Keratinocyte (primary cell): ENCODE measurements around the gene MYBBP1A. TPM values are rescaled to one million over a fixed set of nuclear protein-coding genes. Genes with fewer than 3 reads are reported as not detected.

Experiments
- DNase-seq: peaks from one replicate; pipeline ENCODE4 v3.0.0-alpha.2; 2011; ENCODE audit warnings: low read depth, missing footprints, low spot score
- FAIRE-seq: peaks from 2 replicates; lab custom pipeline; 2011; peaks lifted over from hg19 to GRCh38; lab: Jason Lieb, UNC
- H2AFZ ChIP-seq: 2 replicates; pipeline ENCODE4 v1.6.0; 2012; ENCODE audit warnings: low read length, control low read depth, inconsistent platforms; ENCODE audit not compliant: control insufficient read depth
- H3K27ac ChIP-seq: 2 replicates; pipeline ENCODE4 v1.5.1; 2011; ENCODE audit warnings: low read length; ENCODE audit not compliant: control insufficient read depth, insufficient read depth
- H3K27me3 ChIP-seq: 3 replicates; pipeline ENCODE4 v1.6.0; 2011; ENCODE audit warnings: low read length; ENCODE audit not compliant: control insufficient read depth, insufficient read depth; ENCODE audit errors: extremely low read depth
- H3K36me3 ChIP-seq, 2 experiments: 2 replicates in 1 of 2; 3 replicates in 1 of 2; pipeline ENCODE4 v1.5.1; 2011; ENCODE audit warnings: low read length in 2 of 2, mild to moderate bottlenecking in 1 of 2; ENCODE audit not compliant: control insufficient read depth in 2 of 2, insufficient read depth in 2 of 2; ENCODE audit errors: extremely low read depth in 1 of 2
- H3K4me1 ChIP-seq: 3 replicates; pipeline ENCODE4 v1.5.1; 2011; ENCODE audit warnings: low read length; ENCODE audit not compliant: control insufficient read depth, insufficient read depth; ENCODE audit errors: extremely low read depth
- H3K4me2 ChIP-seq: 3 replicates; pipeline ENCODE4 v1.6.0; 2011; ENCODE audit warnings: low read depth, low read length; ENCODE audit not compliant: control insufficient read depth, insufficient read depth; ENCODE audit errors: extremely low read depth
- H3K4me3 ChIP-seq, 3 experiments: fragments of 200-600 bp in 1 of 3; sonication (generic) in 1 of 3; 2 replicates in 2 of 3; 3 replicates in 1 of 3; pipeline ENCODE4 v1.5.1; 2011 to 2016; ENCODE audit warnings: low read length in 3 of 3, mild to moderate bottlenecking in 3 of 3, control low read depth in 2 of 3, inconsistent platforms in 1 of 3, low read depth in 1 of 3, mixed read lengths in 1 of 3, mixed run types in 1 of 3, moderate library complexity in 1 of 3; ENCODE audit not compliant: control insufficient read depth in 2 of 3, insufficient read depth in 2 of 3; ENCODE audit errors: extremely low read depth in 1 of 3
- H3K79me2 ChIP-seq: 2 replicates; pipeline ENCODE4 v1.6.0; 2012; ENCODE audit warnings: low read length; ENCODE audit not compliant: control insufficient read depth, insufficient read depth
- H3K9ac ChIP-seq: 3 replicates; pipeline ENCODE4 v1.6.0; 2011; ENCODE audit warnings: low read length; ENCODE audit not compliant: control insufficient read depth, insufficient read depth; ENCODE audit errors: extremely low read depth
- H3K9me1 ChIP-seq: 3 replicates; pipeline ENCODE4 v1.6.0; 2011; ENCODE audit warnings: low read length; ENCODE audit not compliant: control insufficient read depth, insufficient read depth; ENCODE audit errors: extremely low read depth
- H3K9me3 ChIP-seq: 2 replicates; pipeline ENCODE4 v1.5.1; 2012; ENCODE audit warnings: low read depth, low read length; ENCODE audit not compliant: control insufficient read depth
- H4K20me1 ChIP-seq: 3 replicates; pipeline ENCODE4 v1.6.0; 2011; ENCODE audit warnings: low read length; ENCODE audit not compliant: control insufficient read depth, insufficient read depth; ENCODE audit errors: extremely low read depth
- CTCF ChIP-seq, 3 experiments: IDR thresholded peaks in 1 of 3; conservative IDR thresholded peaks in 1 of 3; optimal IDR thresholded peaks in 1 of 3; 2 replicates in 2 of 3; 3 replicates in 1 of 3; pipeline versions ENCODE3 to v1.5.1; 2011; ENCODE audit warnings: low read length in 3 of 3, mild to moderate bottlenecking in 3 of 3, moderate library complexity in 2 of 3, control low read depth in 1 of 3, inconsistent platforms in 1 of 3; ENCODE audit not compliant: insufficient read depth in 2 of 3; ENCODE audit errors: extremely low read depth in 1 of 3
- EZH2 ChIP-seq: IDR thresholded peaks from one replicate; pipeline ENCODE4 v1.6.1; 2012; ENCODE audit warnings: inconsistent platforms, mild to moderate bottlenecking, low read length, moderate library complexity
- dilution Hi-C: fragments of 300-500 bp; cut with MboI; formaldehyde crosslinking; loops from one replicate; pipeline ENCODE4 v1.7.0; 2020; ENCODE audit warnings: low sequenced_read_pairs; ENCODE audit not compliant: extremely low pct_ligation_motif_present
- polyA plus RNA-seq, 5 experiments: library from polyadenylated mRNA; depleted of rRNA in 3 of 5; stranded (reverse) in 3 of 5; stranded (forward) in 1 of 5; unstranded in 1 of 5; fragments of >200 nt; gene quantifications; 1 replicate in 1 of 5; 2 replicates in 3 of 5; 3 replicates in 1 of 5; pipeline versions ENCODE4 v1.2.1 to v1.2.3, GENCODE V29; 2011 to 2012; ENCODE audit warnings: missing spikeins in 2 of 5, low read depth in 1 of 5, low replicate concordance in 1 of 5

Gene MYBBP1A
- polyA plus RNA-seq, 1 donor (not counting 4 experiments of a cell fraction or from before 2014, with no cell fraction given): 20.5 TPM

GRCh38 chr17:4587803-4588202 is 32.6 kb upstream of the MYBBP1A start:
- Histone ChIP-seq H3K4me3 (no peak overlapping the region), H4K20me1 (no peaks in the 10 kb centered on the region), H3K4me2 (no peak overlapping the region), H3K36me3 (no peaks in the 10 kb centered on the region), H3K27ac (no peak overlapping the region), H3K9ac (no peak overlapping the region), H3K9me1 (no peaks in the 10 kb centered on the region), H3K4me1 (no peaks in the 10 kb centered on the region), H3K9me3 (no peaks in the 10 kb centered on the region), H3K79me2 (no peaks in the 10 kb centered on the region), H3K27me3 (peaks cover 76% of the 10 kb centered on the region), H2AFZ (no peak overlapping the region)
- dilution Hi-C loops: no loop called here
- no peak for FAIRE-seq
- DNase-seq: no peak
- no peak for TF ChIP-seq EZH2
- no peak for TF ChIP-seq CTCF (optimal IDR thresholded peaks at IDR 0.05 in 1 of 3, IDR thresholded peaks at IDR 0.05 in 1 of 3, conservative IDR thresholded peaks at IDR 0.05 in 1 of 3; ENCODE audit: extremely low read depth in 1 of 3, insufficient read depth in 2 of 3, low read length in 3 of 3)

GRCh38 chr17:4587195-4587594 is 32.0 kb upstream of the MYBBP1A start:
- no peak for FAIRE-seq
- H3K9ac ChIP-seq: no peak overlapping the region
- dilution Hi-C loops: no loop called here
- no peak overlapping the region for H2AFZ ChIP-seq
- H3K4me2 ChIP-seq: no peak overlapping the region
- no peak for DNase-seq
- no peaks in the 10 kb centered on the region for H3K4me1 ChIP-seq
- no peaks in the 10 kb centered on the region for H4K20me1 ChIP-seq
- H3K36me3 ChIP-seq: no peaks in the 10 kb centered on the region
- TF ChIP-seq EZH2 (no peak), CTCF (optimal IDR thresholded peaks at IDR 0.05 in 1 of 3, IDR thresholded peaks at IDR 0.05 in 1 of 3, conservative IDR thresholded peaks at IDR 0.05 in 1 of 3; ENCODE audit: extremely low read depth in 1 of 3, insufficient read depth in 2 of 3, low read length in 3 of 3) (no peak)
- no peak overlapping the region for H3K27ac ChIP-seq
- no peaks in the 10 kb centered on the region for H3K9me3 ChIP-seq
- H3K79me2 ChIP-seq: no peaks in the 10 kb centered on the region
- H3K4me3 ChIP-seq: no peak overlapping the region
- H3K27me3 ChIP-seq: peaks cover 82% of the 10 kb centered on the region
- H3K9me1 ChIP-seq: no peaks in the 10 kb centered on the region
